ENCODE measurements around the gene CHST9. TPM values are rescaled to one million over a fixed set of nuclear protein-coding genes. Genes with fewer than 3 reads are reported as not detected.

The CHST9 gene
- total and polyA plus RNA-seq, 8 donors: 3.9 to 17.2 (median 7.8) TPM

DNA sequence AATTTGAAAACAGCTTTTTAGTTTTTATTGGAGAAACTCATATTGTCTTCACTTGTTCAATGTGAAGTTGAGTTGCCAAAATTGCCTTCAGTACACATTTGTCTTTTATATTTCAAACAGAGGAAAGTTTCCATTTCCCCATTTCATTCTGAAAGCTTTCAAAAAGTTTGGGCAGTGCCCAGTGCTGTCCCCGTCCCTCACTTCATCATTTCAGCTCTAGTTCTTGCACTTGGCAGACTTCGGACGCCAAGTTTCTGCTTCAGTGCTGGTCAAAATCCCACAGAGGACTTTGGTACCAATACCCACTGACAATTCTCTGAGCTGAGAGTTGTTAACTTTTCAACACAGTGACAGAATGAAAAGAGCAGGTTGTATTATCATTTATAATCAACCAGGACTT is 276.2 kb downstream of the CHST9 start:
- no peak for TF ChIP-seq CTCF (IDR thresholded peaks at IDR 0.05)
- ATAC-seq (no peak), FAIRE-seq (no peak), DNase-seq (no peak)
- H3K27me3 ChIP-seq: no peaks in the 10 kb centered on the region
- H3K27ac ChIP-seq: no peak overlapping the region
- no peaks in the 10 kb centered on the region for H3K9me3 ChIP-seq
- no peaks in the 10 kb centered on the region for H3K4me1 ChIP-seq
- no peak overlapping the region for H3K4me3 ChIP-seq
- 52 to 57% methylated on average over 3 of the region's 3 CpGs for WGBS, 2 donors
- H3K36me3 ChIP-seq: no peaks in the 10 kb centered on the region
- intact Hi-C loops (cut with DNase I): no loop called here

GRCh38 chr18:26902291-26902690 is 282.8 kb downstream of the CHST9 start:
- no peak for DNase-seq
- ATAC-seq: no peak
- TF ChIP-seq CTCF (IDR thresholded peaks at IDR 0.05): no peak

DNA sequence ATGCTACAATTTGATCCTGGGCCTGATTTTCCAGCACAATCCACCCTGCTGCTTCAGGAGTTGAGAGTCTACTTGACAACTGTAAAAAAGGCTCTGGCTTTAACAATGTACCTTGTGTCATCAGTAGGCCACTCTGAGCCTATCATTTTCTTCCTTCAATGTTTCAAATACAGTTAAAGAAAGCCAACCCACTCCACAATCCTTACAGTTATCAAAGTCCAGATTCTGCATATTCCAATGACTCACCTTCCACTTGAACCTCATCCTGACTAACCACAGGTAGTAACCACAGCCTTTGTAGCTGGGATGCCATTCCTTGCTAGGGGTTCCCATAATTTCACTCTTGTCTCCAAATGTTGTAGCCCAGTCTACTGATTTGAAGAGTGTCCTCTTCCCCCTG is 284.1 kb downstream of the CHST9 start:
- FAIRE-seq: no peak
- no peaks in the 10 kb centered on the region for H3K27me3 ChIP-seq
- H3K9me3 ChIP-seq: no peaks in the 10 kb centered on the region
- no peak for ATAC-seq
- no peak for TF ChIP-seq CTCF (IDR thresholded peaks at IDR 0.05)
- no peak for DNase-seq
- H3K4me1 ChIP-seq: no peaks in the 10 kb centered on the region
- no peak overlapping the region for H3K4me3 ChIP-seq
- no peaks in the 10 kb centered on the region for H3K36me3 ChIP-seq
- no peak overlapping the region for H3K27ac ChIP-seq
- intact Hi-C loops (cut with DNase I): no loop called here

More at GRCh38 chr18:26902291-26902690, 282.8 kb downstream of the CHST9 start:
- H3K9me3 ChIP-seq: no peaks in the 10 kb centered on the region
- H3K4me1 ChIP-seq: no peaks in the 10 kb centered on the region
- H3K27me3 ChIP-seq: no peaks in the 10 kb centered on the region
- no peak overlapping the region for H3K27ac ChIP-seq
- no peak overlapping the region for H3K4me3 ChIP-seq
- WGBS, 2 donors: 78 to 90% methylated on average over 5 of the region's 5 CpGs
- FAIRE-seq: no peak
- intact Hi-C loops (cut with DNase I): no loop called here
- no peaks in the 10 kb centered on the region for H3K36me3 ChIP-seq

DNA sequence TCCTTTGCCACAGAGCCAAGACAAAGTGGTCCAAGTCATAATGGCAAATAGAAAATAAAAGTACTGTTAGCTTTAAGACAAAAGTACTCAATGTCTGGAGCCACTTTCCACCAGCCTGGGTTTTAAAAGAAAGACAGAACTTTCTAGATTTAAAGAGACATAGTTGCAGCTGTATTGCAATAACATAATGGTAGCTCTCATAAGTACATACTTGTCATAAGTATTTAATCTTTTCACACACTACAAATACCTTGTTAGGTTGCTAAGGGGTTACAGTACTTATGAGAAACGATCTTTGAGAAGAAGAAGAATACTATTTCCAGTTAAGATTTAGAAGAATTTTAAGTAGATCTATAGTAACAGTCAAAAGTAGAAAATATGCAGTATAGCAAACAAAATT is 290.7 kb downstream of the CHST9 start:
- intact Hi-C loops (cut with DNase I): no loop called here
- Histone ChIP-seq H3K36me3 (no peaks in the 10 kb centered on the region), H3K4me1 (no peaks in the 10 kb centered on the region), H3K27ac (no peak overlapping the region), H3K27me3 (no peaks in the 10 kb centered on the region), H3K4me3 (no peak overlapping the region), H3K9me3 (no peaks in the 10 kb centered on the region)
- WGBS, 2 donors: 38 to 49% methylated on average over 1 of the region's 1 CpG
- ATAC-seq (no peak), DNase-seq (no peak), FAIRE-seq (no peak)
- TF ChIP-seq CTCF (IDR thresholded peaks at IDR 0.05): no peak

GRCh38 chr18:26893996-26894395 is 291.1 kb downstream of the CHST9 start:
- intact Hi-C loops (cut with DNase I): no loop called here
- FAIRE-seq: no peak
- DNase-seq: no peak
- no peak for TF ChIP-seq CTCF (IDR thresholded peaks at IDR 0.05)
- Histone ChIP-seq H3K36me3 (no peaks in the 10 kb centered on the region), H3K9me3 (no peaks in the 10 kb centered on the region), H3K27ac (no peak overlapping the region), H3K27me3 (no peaks in the 10 kb centered on the region), H3K4me3 (no peak overlapping the region), H3K4me1 (no peaks in the 10 kb centered on the region)
- ATAC-seq: no peak
- WGBS, 2 donors: 51 to 57% methylated on average over 6 of the region's 6 CpGs

Data from pancreas (tissue), 10 donors.